K562 (cell line): Measurements from ENCODE around the gene AFF3.

ENCODE experiments used
- ARID1B ChIP-seq: fragments of 450-650 bp; IDR thresholded peaks from 2 replicates; pipeline ENCODE4 v1.6.1; 2016; ENCODE audit warnings: antibody characterized with exemption, mild to moderate bottlenecking, inconsistent platforms
- BCLAF1 ChIP-seq, 2 experiments: fragments of 450-650 bp in 1 of 2; IDR thresholded peaks; 2 replicates each; pipeline ENCODE4 v1.6.1; 2011 to 2017; ENCODE audit warnings: low read depth in 2 of 2, antibody characterized with exemption in 1 of 2, borderline replicate concordance in 1 of 2, low read length in 1 of 2, mild to moderate bottlenecking in 1 of 2, mixed read lengths in 1 of 2; ENCODE audit not compliant: control insufficient read depth in 1 of 2
- CTCF ChIP-seq, 3 experiments: IDR thresholded peaks in 2 of 3; conservative IDR thresholded peaks in 1 of 3; 2 replicates each; pipeline ENCODE4 v1.5.1; 2011 to 2012; ENCODE audit warnings: low read length in 3 of 3, mild to moderate bottlenecking in 3 of 3, control low read depth in 2 of 3, improper control_type of control experiment in 1 of 3, inconsistent platforms in 1 of 3, low read depth in 1 of 3, mixed read lengths in 1 of 3, moderate library complexity in 1 of 3; ENCODE audit not compliant: insufficient read depth in 2 of 3
- HMG20A ChIP-seq: fragments of 450-650 bp; formaldehyde crosslinking; conservative IDR thresholded peaks from 2 replicates; pipeline ENCODE4 v1.4.0; 2020; ENCODE audit warnings: mild to moderate bottlenecking, mixed read lengths
- MAX ChIP-seq: sonication (generic); formaldehyde crosslinking; IDR thresholded peaks from 2 replicates; pipeline ENCODE4 v1.9.0; 2022; ENCODE audit warnings: mild to moderate bottlenecking, missing genetic modification reagents
- POLR2G ChIP-seq: fragments of 200-400 bp; formaldehyde crosslinking; IDR thresholded peaks from 2 replicates; pipeline ENCODE4 v1.6.1; 2017; ENCODE audit warnings: low read depth, mild to moderate bottlenecking, antibody characterized with exemption, low read length, moderate library complexity
- RAD21 ChIP-seq, 2 experiments: fragments of 250-450 bp in 1 of 2; fragments of 450-650 bp in 1 of 2; sonication (Bioruptor Pico) in 1 of 2; formaldehyde crosslinking in 1 of 2; IDR thresholded peaks in 1 of 2; conservative IDR thresholded peaks in 1 of 2; 2 replicates each; pipeline versions ENCODE4 v1.4.0 to v1.8.0; 2020 to 2022; ENCODE audit warnings: mild to moderate bottlenecking in 2 of 2, moderate library complexity in 1 of 2
- SP1 ChIP-seq: sonication (generic); formaldehyde crosslinking; IDR thresholded peaks from 2 replicates; pipeline ENCODE4 v1.8.1; 2022; ENCODE audit warnings: mild to moderate bottlenecking, missing genetic modification reagents
- TRIM24 ChIP-seq, 2 experiments: fragments of 450-650 bp; IDR thresholded peaks; 2 replicates each; pipeline ENCODE4 v1.6.1; 2016
- ZC3H4 ChIP-seq: sonication (generic); formaldehyde crosslinking; IDR thresholded peaks from 2 replicates; pipeline ENCODE4 v1.9.0; 2021; ENCODE audit warnings: missing genetic modification reagents, borderline replicate concordance
- ZFX ChIP-seq: sonication (generic); formaldehyde crosslinking; IDR thresholded peaks from 2 replicates; pipeline ENCODE4 v1.8.0; 2022; ENCODE audit warnings: mild to moderate bottlenecking, missing genetic modification reagents, moderate library complexity
- ZNF263 ChIP-seq: sonication (generic); formaldehyde crosslinking; IDR thresholded peaks from 2 replicates; pipeline ENCODE4 v1.8.0; 2022; ENCODE audit warnings: mild to moderate bottlenecking, missing genetic modification reagents, borderline replicate concordance

- TF ChIP-seq RAD21 (CRISPR knock-in tag; conservative IDR thresholded peaks at IDR 0.05 in 1 of 2, IDR thresholded peaks at IDR 0.05 in 1 of 2) (no peak), ZFX (CRISPR knock-in tag) (no peak), POLR2G (no peak), SP1 (CRISPR knock-in tag) (no peak), HMG20A (CRISPR knock-in tag) (no peak), MAX (CRISPR knock-in tag) (no peak), BCLAF1 (IDR thresholded peaks at IDR 0.05; ENCODE audit: borderline replicate concordance in 1 of 2, control insufficient read depth in 1 of 2, low read depth in 2 of 2, low read length in 1 of 2) (no peak), CTCF (IDR thresholded peaks at IDR 0.05 in 2 of 3, conservative IDR thresholded peaks at IDR 0.05 in 1 of 3; ENCODE audit: insufficient read depth in 2 of 3, low read depth in 1 of 3, low read length in 3 of 3) (no peak), TRIM24 (IDR thresholded peaks at IDR 0.05) (no peak), ZNF263 (CRISPR knock-in tag) (no peak), ARID1B (no peak), ZC3H4 (CRISPR knock-in tag) (no peak)
Measured at GRCh38 chr2:100113990-100114433, 28.4 kb downstream of the AFF3 start.
